GM21528 (cell line): ENCODE measurements around the gene LCE7A.

Source experiments
- ATAC-seq: cut with Tn5 transposase; IDR thresholded peaks from one replicate; pipeline ENCODE4 v1.9.1; 2021; ENCODE audit warnings: mild to moderate bottlenecking, moderate library complexity; ENCODE audit not compliant: unreplicated experiment, low FRiP score

LCE7A gene

GRCh38 chr1:152859696-152860095 is at the start of gene LCE7A:
TSS of gene LCE7A (plus strand) at chr1:152859996. CDS start at chr1:152860698, 702 bp downstream.
- ATAC-seq, result no peak

GRCh38 chr1:152811050-152811449 is 48.7 kb upstream of the LCE7A start:
- ATAC-seq, result no peak

- ATAC-seq, result no peak
Observed at GRCh38 chr1:152811671-152812070, 48.1 kb upstream of the LCE7A start, which contains the start of gene LCE1B. TSS of gene LCE1B (plus strand) at chr1:152811971. CDS start at chr1:152812447, 476 bp downstream.

- ATAC-seq, result no peak
Observed at GRCh38 chr1:152817309-152817708, 42.5 kb upstream of the LCE7A start.

- ATAC-seq, result no peak
Observed at GRCh38 chr1:152823294-152823693, 36.5 kb upstream of the LCE7A start.

- ATAC-seq, result no peak
Observed at GRCh38 chr1:152824964-152825363, 34.8 kb upstream of the LCE7A start.

- no peak for ATAC-seq
Observed at GRCh38 chr1:152827173-152827572, 32.6 kb upstream of the LCE7A start, which contains the start of gene LCE1A. TSS of gene LCE1A (plus strand) at chr1:152827473. CDS start at chr1:152827473, 0 bp downstream.

- no peak for ATAC-seq
Observed at GRCh38 chr1:152836870-152837269, 22.9 kb upstream of the LCE7A start.

- no peak for ATAC-seq
Observed at GRCh38 chr1:152842556-152842955, 17.2 kb upstream of the LCE7A start, which contains the start of gene LCE6A. TSS of gene LCE6A (plus strand) at chr1:152842856. CDS start at chr1:152843521, 665 bp downstream.

- ATAC-seq, result no peak
Observed at GRCh38 chr1:152855661-152856060, 4.1 kb upstream of the LCE7A start.

GRCh38 chr1:152858062-152858461 is 1.7 kb upstream of the LCE7A start:
- no peak for ATAC-seq

- no peak for ATAC-seq
Observed at GRCh38 chr1:152860129-152860528, 333 bp downstream of the LCE7A start.

- ATAC-seq, result no peak
Observed at GRCh38 chr1:152861374-152861773, 1.6 kb downstream of the LCE7A start.

GRCh38 chr1:152864443-152864842 is 4.6 kb downstream of the LCE7A start:
- ATAC-seq, result no peak

- no peak for ATAC-seq
Observed at GRCh38 chr1:152866321-152866720, 6.5 kb downstream of the LCE7A start.

GRCh38 chr1:152869808-152870419 is 10.1 kb downstream of the LCE7A start:
- ATAC-seq, result no peak

- ATAC-seq, result no peak
Observed at GRCh38 chr1:152870831-152871730, 11.3 kb downstream of the LCE7A start.

- ATAC-seq, result no peak
Observed at GRCh38 chr1:152871731-152872126, 11.9 kb downstream of the LCE7A start.

GRCh38 chr1:152873495-152873894 is 13.7 kb downstream of the LCE7A start:
- ATAC-seq, result no peak

- no peak for ATAC-seq
Observed at GRCh38 chr1:152876827-152877226, 17.0 kb downstream of the LCE7A start.

- ATAC-seq, result no peak
Observed at GRCh38 chr1:152878042-152878441, 18.2 kb downstream of the LCE7A start, which contains the start of gene SMCP. TSS of gene SMCP (plus strand) at chr1:152878322. CDS start at chr1:152884423, 6,101 bp downstream.
